Left kidney (tissue), 2 donors: ENCODE data around the gene IFNAR1. TPM values are rescaled to one million over a fixed set of nuclear protein-coding genes. Genes with fewer than 3 reads are reported as not detected.
"Not testable (repeated sequence)": the region's sequence is repeated elsewhere in the genome, so short reads cannot be mapped to it uniquely, and the experiment has no call there.

Experiments used
- DNase-seq: peaks from one replicate; pipeline ENCODE4 v3.0.0-alpha.2; 2013
- polyA plus RNA-seq: library from polyadenylated mRNA; unstranded; fragments of 120-200 nt; gene quantifications from one replicate; pipeline ENCODE4 v1.2.1, GENCODE V29; 2013; ENCODE audit not compliant: insufficient read length

The IFNAR1 gene
- polyA plus RNA-seq, 1 donor = 38.1 TPM

DNA sequence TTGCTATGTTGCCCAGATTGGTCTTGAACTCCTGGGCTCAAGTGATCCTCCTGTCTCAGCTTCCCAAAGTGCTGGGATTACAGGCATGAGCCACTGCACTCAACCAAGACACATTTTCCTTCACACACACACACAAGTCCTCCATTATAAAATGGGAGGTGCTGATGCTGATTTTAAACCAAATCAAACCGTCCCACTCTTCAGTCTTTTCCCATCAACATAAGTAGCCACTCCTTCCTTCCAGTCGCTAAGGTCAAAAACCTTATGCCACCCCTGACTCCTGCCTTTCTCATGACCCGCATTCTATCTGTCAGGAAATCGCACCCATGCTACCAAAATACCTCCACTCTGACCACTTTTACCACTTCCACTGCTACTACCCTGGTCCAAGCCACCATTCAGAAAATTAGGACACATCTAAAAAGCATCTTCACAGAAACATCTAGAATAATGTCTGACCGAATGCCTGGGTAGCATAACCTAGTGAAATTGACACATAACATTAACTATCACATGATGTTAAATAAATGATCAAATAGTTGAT lies 50.4 kb downstream of the IFNAR1 start:
- no peak for DNase-seq

DNA sequence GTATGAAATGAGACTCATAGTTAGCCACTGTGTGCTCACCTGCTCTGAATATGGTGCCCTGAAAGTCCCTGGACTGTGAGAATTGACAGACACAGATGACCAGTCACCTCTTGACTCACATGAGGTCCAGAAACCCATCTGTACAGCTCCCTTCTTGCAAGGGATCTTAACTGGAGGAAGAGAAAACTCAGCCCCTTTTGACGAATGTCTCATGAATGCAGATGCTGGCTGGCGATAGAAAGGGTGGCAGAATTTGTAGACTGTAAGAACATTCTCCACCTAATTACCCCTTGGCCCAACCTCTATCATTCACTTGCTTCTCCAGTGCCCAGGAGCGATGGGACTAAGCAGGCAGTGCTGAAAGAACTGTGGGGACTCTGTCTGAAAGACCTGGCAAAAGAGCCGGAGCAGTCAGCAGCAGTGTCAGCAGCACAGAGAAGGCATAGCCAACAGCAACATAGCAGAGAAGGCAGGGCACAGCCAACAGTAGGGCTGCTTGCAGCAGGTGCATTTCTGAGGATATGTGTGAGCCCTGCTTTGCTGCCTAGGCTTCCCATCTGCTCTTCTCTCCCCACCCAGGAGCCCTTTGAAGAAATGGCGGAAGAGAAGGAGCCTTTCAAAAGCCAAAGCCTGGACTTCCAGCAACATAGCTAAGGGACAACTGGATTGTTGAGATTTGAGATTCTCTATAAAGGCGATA lies 52.6 kb downstream of the IFNAR1 start:
- DNase-seq = no peak

DNA sequence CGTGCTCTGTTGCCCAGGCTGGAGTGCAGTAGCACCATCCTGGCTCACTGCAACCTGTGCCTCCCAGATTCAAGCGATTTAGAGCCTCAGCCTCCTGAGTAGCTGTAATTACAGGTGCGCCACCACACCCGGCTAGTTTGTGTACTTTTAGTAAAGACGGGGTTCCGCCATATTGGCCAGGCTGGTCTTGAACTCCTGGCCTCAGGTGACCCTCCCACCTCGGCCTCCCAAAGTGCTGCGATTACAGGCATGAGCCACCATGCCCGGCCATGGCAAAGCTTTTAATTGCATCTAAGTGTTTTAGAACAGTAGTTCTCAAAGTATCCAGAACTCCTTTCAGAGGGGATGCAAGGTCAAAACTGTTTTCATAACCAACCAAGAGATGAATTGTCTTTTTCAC lies 53.3 kb downstream of the IFNAR1 start:
- no peak for DNase-seq

DNA sequence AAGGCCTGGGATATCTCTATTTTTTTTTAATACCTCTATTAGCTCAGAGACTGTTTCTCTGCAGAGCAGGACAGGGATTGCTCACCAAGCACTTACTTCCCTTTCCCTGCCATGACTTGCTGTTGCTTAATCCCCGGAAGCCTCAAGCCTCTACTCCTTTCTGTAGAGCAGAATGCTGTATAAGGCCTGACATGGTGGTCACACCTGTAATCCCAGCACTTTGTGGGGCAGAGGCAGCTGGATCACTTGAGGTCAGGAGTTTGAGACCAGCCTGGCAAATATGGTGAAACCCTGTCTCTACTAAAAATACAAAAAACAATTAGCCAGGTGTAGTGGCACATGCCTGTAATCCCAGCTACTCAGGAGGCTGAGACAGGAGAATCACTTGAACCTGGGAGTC lies 55.2 kb downstream of the IFNAR1 start:
- not testable (repeated sequence) for DNase-seq

DNA sequence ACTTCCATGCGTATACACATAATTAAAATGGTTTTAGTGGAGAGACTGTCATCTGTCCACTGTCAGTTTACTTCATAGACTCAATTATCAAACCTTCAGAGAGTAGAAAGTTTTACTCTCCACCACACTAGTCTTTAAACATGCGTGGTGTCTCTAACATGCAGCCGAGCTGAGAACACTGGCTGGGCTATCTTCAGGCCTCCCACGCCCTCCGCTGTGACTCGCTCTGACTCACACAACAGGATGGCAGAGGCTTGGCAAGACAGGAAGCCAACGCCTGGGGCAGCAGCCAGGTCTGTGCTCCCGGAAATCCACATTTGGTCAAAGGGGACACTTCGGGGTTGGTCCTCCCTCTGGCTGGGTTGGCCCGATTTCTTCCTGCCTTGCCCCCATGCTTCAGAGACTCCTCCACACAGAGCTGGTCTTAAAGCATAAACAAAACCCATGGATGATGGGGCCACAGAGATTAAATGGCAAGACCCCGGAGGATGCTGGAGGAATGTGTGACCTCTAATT lies 55.8 kb downstream of the IFNAR1 start:
- DNase-seq = no peak

DNA sequence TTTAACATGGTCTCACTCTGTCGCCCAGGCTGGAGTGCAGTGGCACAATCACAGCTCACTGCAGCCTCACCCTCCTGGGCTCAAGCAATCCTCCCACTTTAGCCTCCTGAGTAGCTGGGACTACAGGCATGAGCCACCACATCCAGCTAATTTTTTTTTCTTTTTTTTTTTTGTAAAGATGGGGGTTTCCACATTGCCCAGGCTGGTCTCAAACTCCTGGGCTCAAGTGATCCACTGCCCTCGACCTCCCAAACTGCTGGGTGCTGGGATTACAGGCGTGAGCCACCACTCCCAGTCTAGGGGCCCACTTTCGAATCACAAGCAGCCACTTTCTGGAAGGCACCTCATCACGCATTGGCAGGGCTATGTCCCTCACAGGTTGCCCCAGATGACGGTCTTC lies 56.6 kb downstream of the IFNAR1 start:
- DNase-seq = not testable (repeated sequence)

DNA sequence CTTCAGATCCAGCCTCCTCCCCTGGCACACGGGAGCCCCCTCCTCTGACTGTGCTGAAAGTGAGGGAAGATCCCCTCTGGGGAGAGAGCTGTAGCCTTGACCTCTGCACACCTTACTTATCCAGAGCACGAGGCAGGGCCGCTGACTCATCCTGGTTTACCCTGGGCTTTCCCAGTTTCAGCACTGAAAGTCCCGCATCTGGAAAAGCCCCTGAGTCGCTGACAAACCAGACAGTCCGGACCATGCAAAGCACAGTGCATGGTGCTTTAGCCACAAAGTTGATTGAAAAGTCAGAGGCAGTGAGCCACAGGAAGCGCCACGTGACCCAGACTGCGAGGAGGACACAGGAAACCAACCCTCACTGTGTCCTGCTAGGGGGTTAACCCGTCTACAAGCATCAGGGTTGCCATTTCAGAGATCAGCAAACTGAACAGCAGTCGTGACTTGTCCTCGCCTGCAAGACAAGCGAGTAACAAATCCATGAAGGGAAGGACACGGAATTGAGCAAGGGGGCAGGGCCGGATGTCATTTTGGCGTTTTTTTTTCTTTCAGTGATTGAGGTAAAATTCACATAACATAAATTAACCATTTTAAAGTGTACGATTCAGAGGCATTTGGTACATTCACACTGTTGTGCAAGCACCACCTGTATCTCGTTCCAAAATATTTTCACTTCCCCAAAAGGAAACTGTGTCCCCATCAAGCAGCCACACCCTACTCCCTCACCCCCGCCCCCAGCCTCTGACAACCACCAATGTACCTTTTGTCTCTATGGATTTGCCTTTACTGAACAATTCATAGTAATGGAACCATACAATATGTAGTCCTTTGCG lies 58.5 kb downstream of the IFNAR1 start:
- DNase-seq = no peak

DNA sequence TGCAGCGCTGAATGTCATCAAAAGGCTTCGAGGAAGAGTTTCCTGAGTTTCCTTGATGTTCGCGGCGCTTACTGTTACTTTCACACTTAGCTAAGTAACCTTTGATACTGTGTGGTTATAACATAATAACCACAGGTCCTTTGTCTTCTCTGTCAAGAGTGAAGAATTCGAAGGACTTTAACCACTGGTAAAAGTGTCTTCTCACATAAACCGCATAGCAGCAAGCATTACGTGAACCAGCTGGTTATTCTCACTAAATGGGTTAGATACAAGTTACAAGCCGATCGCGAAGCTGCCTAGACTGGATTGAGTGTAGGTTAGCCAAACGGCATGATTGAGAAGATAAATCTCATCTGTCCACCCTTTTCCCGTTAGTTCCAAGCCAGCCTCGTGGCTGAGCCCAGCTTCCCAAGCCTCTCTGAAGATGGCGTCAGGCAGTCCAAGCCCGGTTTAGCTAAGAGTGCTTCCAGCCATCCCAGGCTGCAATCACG lies 60.1 kb downstream of the IFNAR1 start:
- DNase-seq = no peak

DNA sequence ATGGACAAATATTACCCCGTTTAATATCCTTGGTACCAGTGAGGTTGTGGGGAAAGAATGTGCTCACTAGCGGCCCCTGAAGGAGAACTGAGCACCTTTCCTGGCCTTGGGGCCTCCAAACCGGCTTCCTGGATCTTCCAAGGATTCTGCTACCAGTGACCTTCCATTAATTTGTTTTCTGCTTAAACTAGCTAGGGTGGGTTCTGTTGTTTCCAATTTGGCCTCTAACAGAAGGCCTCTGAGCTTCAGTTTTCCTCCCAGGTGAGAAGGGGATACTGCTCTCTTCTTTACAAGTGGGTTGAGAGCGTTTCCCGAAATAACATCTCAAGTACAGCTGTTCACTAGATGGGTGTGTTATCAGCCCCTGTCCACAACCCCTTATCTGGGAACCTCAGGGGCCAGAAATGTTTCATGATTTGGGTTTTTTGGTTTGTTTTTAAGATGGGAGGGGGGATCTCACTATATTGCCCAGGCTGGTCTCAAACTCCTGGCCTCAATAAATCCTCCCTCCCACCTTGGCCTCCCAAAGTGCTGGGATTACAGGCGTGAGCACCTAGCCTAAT lies 61.5 kb downstream of the IFNAR1 start:
- DNase-seq = no peak

DNA sequence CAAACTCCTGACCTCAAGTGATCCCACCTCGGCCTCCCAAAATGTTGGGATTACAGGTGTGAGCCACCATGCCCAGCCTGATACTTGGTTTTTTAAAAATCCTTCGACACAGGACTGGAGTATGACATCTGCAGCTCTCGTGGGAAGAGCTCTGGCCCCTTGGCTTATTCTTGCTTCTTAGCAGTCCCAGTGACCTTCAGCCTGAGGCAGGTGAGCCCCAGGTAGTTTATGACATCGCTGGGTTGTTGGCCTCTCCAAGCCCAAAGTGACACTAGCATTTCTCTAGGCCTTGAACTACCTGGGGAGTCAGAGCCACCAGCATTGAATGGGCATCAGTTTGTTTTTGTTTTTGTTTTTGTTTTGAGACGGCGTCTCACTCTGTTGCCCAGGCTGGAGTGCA lies 62.5 kb downstream of the IFNAR1 start:
- no peak for DNase-seq

DNA sequence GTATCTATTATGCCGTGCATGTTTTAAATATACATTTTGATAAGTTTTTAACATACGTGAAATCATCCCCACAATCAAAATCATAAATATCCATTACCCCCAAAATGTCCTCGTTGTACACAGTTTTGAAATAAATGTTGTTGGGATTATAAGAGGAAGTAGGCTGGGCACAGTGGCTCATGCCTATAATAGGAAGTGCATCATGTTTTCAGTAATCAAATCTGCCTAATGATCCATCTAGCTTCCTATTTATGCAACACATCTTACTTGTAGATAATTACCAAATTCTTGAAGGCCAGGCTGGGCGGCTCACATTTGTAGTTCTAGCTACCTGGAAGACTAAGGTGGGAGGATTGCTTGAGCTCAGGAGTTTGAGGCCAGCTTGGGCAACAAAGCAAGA lies 63.4 kb downstream of the IFNAR1 start:
- DNase-seq = no peak

DNA sequence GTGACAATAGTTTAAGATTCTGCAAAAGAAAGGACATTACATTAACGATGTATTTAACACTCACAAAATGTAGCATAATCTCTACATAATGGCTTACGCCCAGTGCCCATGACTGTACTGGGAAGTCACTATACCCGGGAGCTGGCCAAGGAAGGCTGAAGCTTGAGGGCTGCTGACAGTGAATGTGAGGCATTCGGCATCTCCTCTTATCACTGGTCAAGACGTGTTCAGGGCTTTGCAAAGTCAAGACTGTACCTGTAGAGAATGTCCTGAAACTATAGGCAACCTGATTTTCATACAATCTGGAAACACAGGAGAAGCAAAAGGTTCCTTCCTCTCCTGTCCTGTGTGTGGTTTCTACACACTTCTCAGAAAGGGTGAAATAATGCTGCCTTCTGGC lies 65.7 kb downstream of the IFNAR1 start:
- no peak for DNase-seq

DNA sequence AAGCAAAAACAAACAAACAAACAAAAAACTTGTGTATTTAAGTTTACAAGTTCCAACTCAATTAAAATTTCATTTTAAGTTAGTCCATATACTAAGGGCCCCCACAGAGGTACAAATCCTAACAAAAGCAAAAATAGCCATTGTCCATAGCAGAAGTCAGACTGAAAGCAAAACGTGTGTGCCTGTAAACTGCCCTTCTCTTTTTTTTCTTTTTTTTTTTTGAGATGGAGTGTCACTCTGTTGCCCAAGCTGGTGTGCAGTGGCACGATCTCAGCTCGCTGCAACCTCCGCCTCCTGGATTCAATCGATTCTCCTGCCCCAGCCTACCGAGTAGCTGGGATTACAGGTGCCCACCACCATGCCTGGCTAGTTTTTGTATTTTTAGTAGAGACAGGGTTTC lies 66.9 kb downstream of the IFNAR1 start:
- DNase-seq = no peak

DNA sequence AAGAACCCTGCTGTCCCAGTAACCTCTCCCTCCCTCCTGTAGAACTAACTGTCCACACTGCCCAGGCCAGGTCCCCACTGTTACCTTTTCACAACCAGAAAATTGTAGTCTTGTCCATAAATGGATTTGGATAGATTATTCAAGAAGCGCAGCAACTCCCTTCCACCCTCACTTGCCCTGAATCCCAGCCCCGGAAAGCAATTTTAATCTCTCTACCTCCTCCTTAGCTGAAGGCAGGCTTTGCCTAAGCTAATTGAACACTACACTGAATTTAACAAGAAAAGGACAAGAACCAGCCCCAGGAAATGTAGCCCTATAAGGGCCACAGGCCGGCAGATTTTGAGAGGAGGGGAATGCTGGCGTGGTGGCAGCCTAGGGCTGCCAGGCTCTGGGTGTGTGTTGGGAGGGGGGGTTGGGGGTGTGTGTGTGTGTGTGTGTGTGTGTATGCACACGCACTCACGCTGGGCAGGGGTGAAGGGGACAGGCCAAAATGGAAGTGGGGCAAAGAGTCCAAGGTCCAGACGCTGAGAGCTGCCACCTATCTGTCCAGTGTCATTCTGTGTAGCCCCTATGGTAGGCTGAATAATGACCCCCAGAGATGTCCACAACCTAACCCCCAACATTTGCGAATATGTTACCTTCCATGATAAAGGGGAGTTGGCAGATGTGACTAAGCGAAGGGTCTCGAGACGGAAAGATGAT lies 67.7 kb downstream of the IFNAR1 start:
- no peak for DNase-seq

DNA sequence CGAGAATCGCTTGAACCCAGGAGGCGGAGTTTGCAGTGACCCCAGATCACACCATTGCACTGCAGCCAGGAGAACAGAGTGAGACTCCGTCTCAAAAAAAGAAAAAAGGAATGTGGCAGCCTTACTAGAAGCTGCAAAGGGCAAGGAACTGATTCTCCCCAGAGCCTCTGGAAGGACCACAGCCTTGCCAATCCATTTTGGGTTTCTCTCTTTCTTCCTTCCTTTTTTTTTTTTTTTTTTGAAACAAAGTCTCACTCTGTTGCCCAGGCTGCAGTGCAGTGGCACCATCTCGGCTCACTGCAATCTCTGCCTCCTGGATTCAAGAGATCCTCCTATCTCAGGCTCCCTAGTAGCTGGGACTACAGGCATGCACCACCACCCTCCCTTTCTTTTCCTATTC lies 68.6 kb downstream of the IFNAR1 start:
- no peak for DNase-seq

DNA sequence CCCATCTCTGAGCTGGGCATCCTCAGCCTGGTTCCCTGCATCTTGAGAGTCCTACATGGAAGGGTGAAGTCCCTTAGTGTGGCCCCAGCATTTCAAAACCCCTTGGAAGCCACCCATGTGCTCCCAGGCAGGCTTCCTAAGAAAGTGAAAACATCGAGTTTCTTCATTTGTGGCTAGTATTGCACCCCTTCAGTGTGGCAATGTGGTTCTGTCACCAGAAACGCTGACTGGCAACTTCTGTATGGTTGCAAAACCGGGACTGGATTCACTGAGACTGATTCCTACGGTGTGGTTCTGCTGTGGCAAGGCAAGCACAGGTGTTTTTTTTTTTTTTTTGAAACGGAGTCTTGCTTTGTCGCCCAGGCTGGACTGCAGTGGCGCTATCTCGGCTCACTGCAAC lies 69.5 kb downstream of the IFNAR1 start:
- DNase-seq = no peak

DNA sequence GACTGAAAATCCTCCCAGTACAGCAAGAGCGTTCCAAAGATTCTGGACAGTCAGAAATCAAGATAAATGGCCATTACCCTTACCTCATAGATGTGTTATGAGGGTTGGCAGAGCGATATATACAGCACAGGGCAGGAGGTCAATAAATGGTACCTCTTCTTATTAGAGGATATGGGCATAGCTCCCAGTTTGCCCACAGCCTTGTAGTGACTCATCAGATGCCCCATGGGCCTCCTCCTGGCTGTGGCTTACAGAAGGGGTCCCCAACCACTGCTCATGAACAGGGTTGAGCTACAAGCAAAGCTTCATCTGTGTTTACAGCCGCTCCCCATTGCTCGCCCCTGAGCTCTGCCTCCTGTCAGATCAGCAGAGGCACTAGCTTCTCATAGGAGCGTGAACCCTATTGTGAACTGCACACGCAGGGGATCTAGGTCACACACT lies 71.1 kb downstream of the IFNAR1 start:
- DNase-seq = no peak

DNA sequence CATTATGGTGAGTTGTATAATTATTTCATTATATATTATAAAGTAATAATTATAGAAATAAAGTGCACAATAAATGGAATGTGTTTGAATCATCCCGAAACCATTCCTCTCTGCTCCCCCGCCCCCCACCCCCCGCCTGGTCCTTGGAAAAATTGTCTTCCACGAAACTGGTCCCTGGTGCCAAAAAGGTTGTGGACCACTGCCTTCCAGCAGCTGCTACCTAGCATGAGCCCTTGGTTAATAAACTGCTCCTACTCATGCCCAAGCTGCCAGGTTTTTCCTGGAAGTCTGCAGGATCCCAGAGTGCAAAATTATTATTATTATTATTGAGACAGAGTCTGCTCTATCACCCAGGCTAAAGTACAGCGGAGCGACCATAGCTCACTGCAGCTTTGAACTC lies 71.7 kb downstream of the IFNAR1 start:
- no peak for DNase-seq

DNA sequence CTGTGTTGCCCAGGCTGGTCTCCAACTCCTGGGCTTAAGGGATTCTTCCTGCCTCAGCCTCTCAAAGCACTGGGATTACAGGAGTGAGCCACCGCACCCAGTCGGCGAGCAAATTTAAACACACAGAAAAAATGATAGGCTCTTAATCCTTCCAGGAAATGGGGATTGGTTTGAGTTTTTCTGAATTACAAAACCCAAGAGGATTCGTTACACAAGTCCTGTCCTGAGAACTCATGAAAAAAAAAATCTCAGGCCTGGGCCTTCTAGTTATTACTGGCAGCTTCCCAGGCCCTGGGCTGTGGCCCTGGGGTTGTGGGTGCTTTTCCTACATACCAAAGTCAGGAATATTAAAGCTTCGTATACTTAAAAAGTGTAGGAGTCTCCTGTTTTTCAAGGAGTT lies 72.2 kb downstream of the IFNAR1 start:
- DNase-seq = no peak

DNA sequence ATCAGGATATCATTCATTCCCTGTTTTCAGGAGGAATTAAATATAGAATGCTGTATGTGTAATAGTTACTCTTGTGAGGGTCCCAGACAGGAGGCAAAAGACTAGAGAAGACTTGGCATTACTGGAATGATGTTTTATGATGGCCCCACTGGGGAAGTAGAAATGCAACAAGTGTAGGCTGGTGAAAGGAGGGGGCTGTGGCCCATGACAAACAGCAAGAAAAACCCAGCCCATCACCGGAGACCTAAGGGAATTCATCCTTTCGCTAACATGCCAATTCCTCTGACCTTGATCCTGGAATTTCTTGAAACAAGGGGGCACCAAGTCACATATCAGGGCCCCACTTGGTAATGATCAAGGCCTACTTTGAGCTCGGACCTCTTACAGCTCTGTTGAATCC lies 72.9 kb downstream of the IFNAR1 start:
- DNase-seq = no peak

DNA sequence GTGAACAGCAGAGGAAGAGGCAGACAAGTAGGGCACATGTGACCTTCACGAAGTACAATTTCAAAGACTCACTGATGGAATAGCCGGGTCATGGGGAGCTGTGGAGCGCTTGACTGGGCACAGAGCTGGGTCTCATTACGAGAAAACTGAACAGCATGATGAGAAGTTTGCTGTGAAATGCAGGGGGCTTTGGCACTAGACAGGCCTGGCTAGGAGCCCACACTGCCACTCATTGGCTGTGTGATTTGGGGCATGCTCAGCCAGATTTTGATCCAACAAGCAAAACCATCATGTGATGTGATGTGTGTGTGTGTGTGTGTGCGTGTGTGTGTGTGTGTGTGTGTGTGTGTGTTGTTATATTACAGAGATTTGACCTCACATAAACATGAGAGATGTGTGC lies 73.6 kb downstream of the IFNAR1 start:
- DNase-seq = no peak

DNA sequence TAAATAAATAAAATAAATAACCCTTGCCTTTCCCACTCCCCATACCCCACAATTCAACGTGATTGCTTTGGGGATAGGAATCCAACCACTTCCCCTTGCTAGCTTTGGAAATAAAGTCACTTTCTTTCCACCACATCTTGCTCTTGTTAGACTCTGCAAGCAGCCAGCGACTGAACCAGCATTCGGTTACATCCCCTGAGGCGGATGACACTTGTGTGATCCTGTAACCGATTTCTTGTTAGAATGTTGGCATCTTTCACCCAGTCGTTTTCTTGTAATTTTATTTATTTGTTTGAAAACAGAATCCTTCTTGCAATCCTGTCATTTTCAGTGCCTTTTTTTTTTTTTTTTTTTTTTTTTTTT lies 76.8 kb downstream of the IFNAR1 start:
- no peak for DNase-seq
